Spleen (tissue), 11 donors: ENCODE results near the gene KIAA1328. TPM values are rescaled to one million over a fixed set of nuclear protein-coding genes. Genes with fewer than 3 reads are reported as not detected.

ENCODE experiments used
- DNase-seq: peaks from one replicate; pipeline ENCODE4 v3.0.0-alpha.2; 2020
- H3K27ac ChIP-seq, 8 donors: fragments of 200-600 bp; sonication (generic) in 7 of 8; 1 replicate in 4 of 8; 2 replicates in 4 of 8; pipeline versions ENCODE4 v1.5.0 to v1.8.0; 2016 to 2021; ENCODE audit warnings: inconsistent platforms in 4 of 8, mild to moderate bottlenecking in 4 of 8, moderate library complexity in 1 of 8
- H3K27me3 ChIP-seq, 7 donors: fragments of 200-600 bp; sonication (generic) in 6 of 7; replicated peaks in 1 of 7; 1 replicate in 4 of 7; 2 replicates in 3 of 7; pipeline versions ENCODE4 v1.5.0 to v1.8.0; 2016 to 2021; ENCODE audit warnings: inconsistent platforms in 3 of 7, mild to moderate bottlenecking in 1 of 7
- H3K36me3 ChIP-seq, 6 donors: fragments of 200-600 bp; sonication (generic) in 5 of 6; 1 replicate in 4 of 6; 2 replicates in 2 of 6; pipeline versions ENCODE4 v1.5.0 to v1.8.0; 2016 to 2021; ENCODE audit warnings: inconsistent platforms in 2 of 6
- H3K4me1 ChIP-seq, 6 donors: fragments of 200-600 bp; sonication (generic) in 5 of 6; 1 replicate in 3 of 6; 2 replicates in 3 of 6; pipeline versions ENCODE4 v1.5.0 to v1.8.0; 2016 to 2021; ENCODE audit warnings: inconsistent platforms in 3 of 6
- H3K4me3 ChIP-seq, 8 donors: fragments of 200-600 bp; sonication (generic) in 7 of 8; 1 replicate in 4 of 8; 2 replicates in 4 of 8; pipeline versions ENCODE4 v1.5.0 to v1.8.0; 2016 to 2021; ENCODE audit warnings: inconsistent platforms in 4 of 8, mild to moderate bottlenecking in 4 of 8, moderate library complexity in 2 of 8
- H3K9me3 ChIP-seq, 8 donors: fragments of 200-600 bp; sonication (generic) in 7 of 8; 1 replicate in 4 of 8; 2 replicates in 4 of 8; pipeline versions ENCODE4 v1.5.0 to v1.8.0; 2016 to 2021; ENCODE audit warnings: inconsistent platforms in 4 of 8
- CTCF ChIP-seq, 11 experiments: fragments of 200-600 bp in 7 of 11; fragments of 450-650 bp in 4 of 11; sonication (generic) in 4 of 11; IDR thresholded peaks in 8 of 11; conservative IDR thresholded peaks in 3 of 11; 1 replicate in 7 of 11; 2 replicates in 4 of 11; pipeline versions ENCODE4 v1.4.0 to v1.8.0; 2016 to 2021; ENCODE audit warnings: antibody characterized with exemption in 11 of 11, inconsistent platforms in 4 of 11, mild to moderate bottlenecking in 1 of 11
- POLR2A ChIP-seq, 3 donors: fragments of 450-650 bp; IDR thresholded peaks; one replicate each; pipeline ENCODE4 v1.5.1; 2017; ENCODE audit warnings: antibody characterized with exemption in 3 of 3, mild to moderate bottlenecking in 1 of 3
- POLR2AphosphoS5 ChIP-seq, 3 donors: sonication (generic); formaldehyde crosslinking; IDR thresholded peaks; one replicate each; pipeline ENCODE4 v1.5.1; 2017; ENCODE audit warnings: antibody characterized with exemption in 3 of 3
- WGBS, 5 donors: extraction: QIAGEN DNeasy Blood & Tissue Kit in 3 of 5; methylation state at CpG; one replicate each; pipeline versions ENCODE4 v1.1.5 to v1.1.7; 2013 to 2018; 5-methylcytosine and 5-hydroxymethylcytosine counted together
- intact Hi-C: fragments of 100-400 bp; cut with DNase I; formaldehyde crosslinking; loops from one replicate; pipeline ENCODE4 v1.15.0; 2023; ENCODE audit warnings: low total_unique reads
- polyA plus RNA-seq, 3 donors: library from polyadenylated mRNA; stranded (reverse); fragments of 200-250 nt; gene quantifications; one replicate each; pipeline ENCODE4 v1.2.1, GENCODE V29; 2013
- total RNA-seq, 7 donors: library from RNA; depleted of rRNA in 3 of 7; stranded (reverse); fragments of >200 nt in 3 of 7; fragmentation: NEBNext Ultra II Directional in 4 of 7; extraction: Animal tissue kit (Norgen Biotek cat#: 25700) in 4 of 7; gene quantifications; one replicate each; pipeline versions ENCODE4 v1.1.0 to v1.2.1, GENCODE V29; 2016 to 2021
- donor health status: healthy with polysubstance abuse.
- donor health status: DM: no; HTN: no; CAD: no; lungs with moderate emphysema.
- donor health status: DM: no; HTN: no; CAD: no.
- donor health status: Bipolar disorder and iron deficiency.
- donor health status: healthy.
- donor health status: DM: no; HTN: no; CAD: no.
- donor health status: DM: yes; HTN: yes; CAD: no.

Gene KIAA1328
- total and polyA plus RNA-seq, 10 donors: 1.9 to 27.1 (median 14.9) TPM

- intact Hi-C loops: no loop called here
These were observed 443.9 kb downstream of the KIAA1328 start for GRCh38 chr18:37272841-37273240.

GRCh38 chr18:37274309-37275236 lies 445.6 kb downstream of the KIAA1328 start:
- H3K27me3 ChIP-seq: peaks cover 0 to 68% (median 17%) of the 10 kb centered on the region in 7 donors
- intact Hi-C loops: no loop called here
- no peak for DNase-seq

More at GRCh38 chr18:37272841-37273240, 443.9 kb downstream of the KIAA1328 start:
- 75 to 91% (median 87%) methylated on average over 9 to 16 of the region's 16 CpGs for WGBS, 5 donors
- TF ChIP-seq POLR2A (IDR thresholded peaks at IDR 0.05) (no peak), POLR2AphosphoS5 (IDR thresholded peaks at IDR 0.05) (no peak), CTCF (IDR thresholded peaks at IDR 0.05 in 8 of 11, conservative IDR thresholded peaks at IDR 0.05 in 3 of 11) (no peak)
- Histone ChIP-seq H3K4me1 (no peaks in the 10 kb centered on the region), H3K27ac (no peak overlapping the region), H3K27me3 (peaks cover 0 to 54% (median 17%) of the 10 kb centered on the region in 7 donors), H3K36me3 (no peaks in the 10 kb centered on the region), H3K4me3 (no peak overlapping the region), H3K9me3 (peaks cover 0 to 21% (median 0%) of the 10 kb centered on the region in 8 donors)
- DNase-seq: no peak

GRCh38 chr18:37275237-37275741 lies 446.4 kb downstream of the KIAA1328 start:
- H3K27me3 ChIP-seq: peaks cover 0 to 75% (median 17%) of the 10 kb centered on the region in 7 donors
- TF ChIP-seq CTCF (IDR thresholded peaks at IDR 0.05 in 8 of 11, conservative IDR thresholded peaks at IDR 0.05 in 3 of 11): no peak
- TF ChIP-seq POLR2AphosphoS5 (IDR thresholded peaks at IDR 0.05): no peak
- TF ChIP-seq POLR2A (IDR thresholded peaks at IDR 0.05): no peak
- H3K4me1 ChIP-seq: no peaks in the 10 kb centered on the region
- no peak overlapping the region for H3K27ac ChIP-seq
- no peak overlapping the region for H3K4me3 ChIP-seq
- WGBS, 5 donors: 22 to 43% (median 29%) methylated on average over 22 to 32 of the region's 32 CpGs
- H3K36me3 ChIP-seq: no peaks in the 10 kb centered on the region
- intact Hi-C loops: no loop called here
- H3K9me3 ChIP-seq: peaks cover 0 to 19% (median 0%) of the 10 kb centered on the region in 8 donors
- DNase-seq: no peak

More at GRCh38 chr18:37274309-37275236, 445.6 kb downstream of the KIAA1328 start:
- Histone ChIP-seq H3K36me3 (no peaks in the 10 kb centered on the region), H3K4me3 (no peak overlapping the region), H3K27ac (no peak overlapping the region), H3K9me3 (peaks cover 0 to 21% (median 0%) of the 10 kb centered on the region in 8 donors), H3K4me1 (no peaks in the 10 kb centered on the region)
- no peak for TF ChIP-seq CTCF (IDR thresholded peaks at IDR 0.05 in 8 of 11, conservative IDR thresholded peaks at IDR 0.05 in 3 of 11)
- no peak for TF ChIP-seq POLR2AphosphoS5 (IDR thresholded peaks at IDR 0.05)
- no peak for TF ChIP-seq POLR2A (IDR thresholded peaks at IDR 0.05)
- WGBS, 5 donors: 17 to 43% (median 21%) methylated on average over 35 to 82 of the region's 82 CpGs
